GM21423 (cell line): ENCODE results near the gene GPR32.
"Not testable (repeated sequence)": the region's sequence is repeated elsewhere in the genome, so short reads cannot be mapped to it uniquely, and the experiment has no call there.

Experiments used
- ATAC-seq: cut with Tn5 transposase; IDR thresholded peaks from one replicate; pipeline ENCODE4 v1.9.1; 2021; ENCODE audit warnings: mild to moderate bottlenecking, moderate library complexity; ENCODE audit not compliant: unreplicated experiment

GPR32 gene

GRCh38 chr19:50797781-50798658 lies 27.8 kb downstream of the GPR32 start:
- no peak for ATAC-seq

- no peak for ATAC-seq
Measured at GRCh38 chr19:50798659-50799546, 28.6 kb downstream of the GPR32 start.

GRCh38 chr19:50799547-50799851 lies 29.2 kb downstream of the GPR32 start:
- no peak for ATAC-seq

GRCh38 chr19:50801107-50801506 lies 30.8 kb downstream of the GPR32 start:
- ATAC-seq, result no peak

GRCh38 chr19:50803633-50804419 lies 33.6 kb downstream of the GPR32 start:
- peak; percentile 3 for ATAC-seq

GRCh38 chr19:50804420-50805272 lies 34.4 kb downstream of the GPR32 start:
- ATAC-seq, result peak; percentile 90

- no peak for ATAC-seq
Measured at GRCh38 chr19:50808856-50809255, 38.6 kb downstream of the GPR32 start.

- ATAC-seq, result not testable (repeated sequence)
Measured at GRCh38 chr19:50811622-50812238, 41.5 kb downstream of the GPR32 start.

GRCh38 chr19:50812474-50812873 lies 42.2 kb downstream of the GPR32 start:
- no peak for ATAC-seq

- no peak for ATAC-seq
Measured at GRCh38 chr19:50814883-50815282, 44.6 kb downstream of the GPR32 start.

- no peak for ATAC-seq
Measured at GRCh38 chr19:50815439-50815838, 45.2 kb downstream of the GPR32 start.

GRCh38 chr19:50817941-50818858 lies 47.9 kb downstream of the GPR32 start:
- peak; percentile 51 for ATAC-seq

GRCh38 chr19:50818859-50819472 lies 48.7 kb downstream of the GPR32 start:
- ATAC-seq, result no peak

GRCh38 chr19:50819636-50820035 lies 49.4 kb downstream of the GPR32 start:
- no peak for ATAC-seq

GRCh38 chr19:50820086-50820485 lies 49.8 kb downstream of the GPR32 start:
- ATAC-seq, result no peak

- ATAC-seq, result no peak
Measured at GRCh38 chr19:50820549-50821247, 50.4 kb downstream of the GPR32 start.

- no peak for ATAC-seq
Measured at GRCh38 chr19:50821248-50821612, 51.0 kb downstream of the GPR32 start.
